ENCODE data around the gene SLC18A2. TPM values are rescaled to one million over a fixed set of nuclear protein-coding genes. Genes with fewer than 3 reads are reported as not detected.
A peak's percentile ranks its signal among the peaks of the same experiment; 100 is the strongest.

Gene SLC18A2
- total RNA-seq, 1 experiment from 2014 or later: 4.0 TPM

DNA sequence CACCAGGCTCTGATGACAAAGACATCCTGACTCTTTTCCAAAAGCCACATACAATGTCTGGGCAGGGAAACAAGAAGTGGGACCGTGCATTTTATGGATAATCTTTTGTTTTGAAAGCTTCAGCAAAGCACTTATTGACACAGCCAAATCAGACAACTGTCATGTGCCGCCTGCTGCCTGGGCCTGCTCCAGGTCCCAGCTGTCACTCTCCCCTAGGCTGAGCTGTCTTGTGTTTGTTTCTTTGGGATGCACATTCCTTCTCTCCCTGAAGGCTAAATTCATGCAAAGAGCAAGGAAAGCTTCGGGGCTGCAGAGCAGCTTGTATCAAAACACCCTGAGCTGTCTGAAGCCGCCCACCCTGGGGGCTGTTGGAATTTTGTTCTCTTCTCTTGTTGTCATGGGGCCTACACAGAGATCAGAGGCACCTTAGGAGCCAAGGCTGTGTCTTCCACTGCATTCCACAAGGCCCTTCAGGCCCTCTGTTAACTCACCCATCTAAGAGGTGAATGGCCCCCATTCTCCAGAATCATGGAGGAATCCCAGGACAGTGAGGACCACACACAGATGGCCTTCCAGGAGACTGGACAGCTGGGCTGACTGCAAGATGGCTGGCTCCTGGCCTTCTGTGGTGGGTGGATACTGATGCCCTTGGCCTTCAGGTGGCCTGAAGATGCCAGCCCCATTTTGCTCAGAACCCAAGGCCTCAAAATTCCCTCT lies 17.8 kb upstream of the SLC18A2 start:
- Histone ChIP-seq H3K4ac (ENCODE audit: low read depth, low read length) (no peak overlapping the region), H2BK12ac (ENCODE audit: insufficient read length, low read depth, low read length) (no peak overlapping the region), H3K9me3 (ENCODE audit: control insufficient read depth, low read depth, low read length) (no peaks in the 10 kb centered on the region), H3K56ac (ENCODE audit: insufficient read length, low read depth, low read length) (no peak overlapping the region), H3K4me1 (ENCODE audit: insufficient read depth, low read length) (no peaks in the 10 kb centered on the region; the same call in 1 of the 2 replicates), H3K23me2 (ENCODE audit: insufficient read length, low read depth, low read length, poor library complexity, severe bottlenecking) (no peaks in the 10 kb centered on the region), H2BK20ac (ENCODE audit: low read depth, low read length, poor library complexity, severe bottlenecking) (no peak overlapping the region), H4K91ac (ENCODE audit: insufficient read length, low read depth, low read length) (no peak overlapping the region), H3K27me3 (ENCODE audit: insufficient read depth, low read length) (no peaks in the 10 kb centered on the region), H4K8ac (replicated peaks; ENCODE audit: insufficient read length, low read depth, low read length) (no peak overlapping the region), H3K14ac (ENCODE audit: insufficient read depth, low read length) (no peak overlapping the region), H2BK5ac (ENCODE audit: insufficient read length, low read length) (no peak overlapping the region), H2AFZ (ENCODE audit: low read length) (no peak overlapping the region), H2BK120ac (ENCODE audit: low read depth, low read length, poor library complexity, severe bottlenecking) (no peak overlapping the region), H3K9ac (ENCODE audit: extremely low read depth, insufficient read length, low read length) (no peak overlapping the region), H4K20me1 (ENCODE audit: control insufficient read depth, insufficient read depth, insufficient read length) (no peaks in the 10 kb centered on the region), H3K23ac (ENCODE audit: insufficient read length, low read depth, low read length) (no peak overlapping the region), H3K18ac (ENCODE audit: insufficient read length, low read depth, low read length) (no peak overlapping the region), H2BK15ac (ENCODE audit: low read depth, low read length) (no peak overlapping the region), H3T11ph (ENCODE audit: low read length) (no peak overlapping the region), H4K5ac (ENCODE audit: insufficient read length, low read depth, low read length) (no peak overlapping the region), H2AK5ac (ENCODE audit: insufficient read length, low read length) (no peak overlapping the region), H3K79me1 (ENCODE audit: insufficient read depth, low read depth, low read length, poor library complexity, severe bottlenecking) (no peaks in the 10 kb centered on the region), H3K4me2 (ENCODE audit: insufficient read depth, insufficient read length, low read length) (no peak overlapping the region), H3K79me2 (ENCODE audit: insufficient read depth, low read length) (no peaks in the 10 kb centered on the region), H3K27ac (ENCODE audit: insufficient read length, low read depth, low read length) (no peak overlapping the region)
- peaks cover 21% of the 10 kb centered on the region for H3K27me3 Mint-ChIP-seq (ENCODE audit: low read depth)
- peak overlapping the region in 1 of 3 experiments; percentile 94; a peak in 1 of 7 replicates for H3K27ac Mint-ChIP-seq
- no peak overlapping the region for H3K4me3 Mint-ChIP-seq
- DNase-seq: no peak
- H3K36me3 Mint-ChIP-seq (ENCODE audit: insufficient read depth in 1 of 3, low read depth in 3 of 3): no peaks in the 10 kb centered on the region
- H3K9me3 Mint-ChIP-seq: no peaks in the 10 kb centered on the region
- no CpG with 5 or more reads among the region's 4 CpGs for WGBS (ENCODE audit: extremely low coverage, insufficient read length, low lambda C conversion rate)
- TF ChIP-seq, protein P1, sequence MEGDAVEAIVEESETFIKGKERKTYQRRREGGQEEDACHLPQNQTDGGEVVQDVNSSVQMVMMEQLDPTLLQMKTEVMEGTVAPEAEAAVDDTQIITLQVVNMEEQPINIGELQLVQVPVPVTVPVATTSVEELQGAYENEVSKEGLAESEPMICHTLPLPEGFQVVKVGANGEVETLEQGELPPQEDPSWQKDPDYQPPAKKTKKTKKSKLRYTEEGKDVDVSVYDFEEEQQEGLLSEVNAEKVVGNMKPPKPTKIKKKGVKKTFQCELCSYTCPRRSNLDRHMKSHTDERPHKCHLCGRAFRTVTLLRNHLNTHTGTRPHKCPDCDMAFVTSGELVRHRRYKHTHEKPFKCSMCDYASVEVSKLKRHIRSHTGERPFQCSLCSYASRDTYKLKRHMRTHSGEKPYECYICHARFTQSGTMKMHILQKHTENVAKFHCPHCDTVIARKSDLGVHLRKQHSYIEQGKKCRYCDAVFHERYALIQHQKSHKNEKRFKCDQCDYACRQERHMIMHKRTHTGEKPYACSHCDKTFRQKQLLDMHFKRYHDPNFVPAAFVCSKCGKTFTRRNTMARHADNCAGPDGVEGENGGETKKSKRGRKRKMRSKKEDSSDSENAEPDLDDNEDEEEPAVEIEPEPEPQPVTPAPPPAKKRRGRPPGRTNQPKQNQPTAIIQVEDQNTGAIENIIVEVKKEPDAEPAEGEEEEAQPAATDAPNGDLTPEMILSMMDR (conservative IDR thresholded peaks at IDR 0.05): no peak
- peaks cover 25 to 42% of the 10 kb centered on the region in 2 experiments for H3K4me1 Mint-ChIP-seq

Data from H9 (cell line).